PC-9 (cell line): Measurements from ENCODE around the gene BCR.
"Not testable (repeated sequence)": the region's sequence is repeated elsewhere in the genome, so short reads cannot be mapped to it uniquely, and the experiment has no call there.

Source experiments
- CTCF ChIP-seq: fragments of 200-600 bp; sonication (generic); conservative IDR thresholded peaks from 2 replicates; pipeline ENCODE4 v1.6.1; 2017; ENCODE audit warnings: mixed run types, antibody characterized with exemption, mild to moderate bottlenecking, moderate library complexity
- EZH2 ChIP-seq: fragments of 200-600 bp; sonication (generic); IDR thresholded peaks from 2 replicates; pipeline ENCODE4 v1.8.0; 2017; ENCODE audit warnings: antibody characterized with exemption, low read depth

GRCh38 chr22:23367196-23367595, 186.9 kb downstream of the BCR start:
- not testable (repeated sequence) for TF ChIP-seq CTCF, EZH2
